HG03060 (cell line): Measurements from ENCODE around the gene ACSF3.

Source experiments
- ATAC-seq: cut with Tn5 transposase; IDR thresholded peaks from one replicate; pipeline ENCODE4 v1.9.1; 2021; ENCODE audit warnings: low read depth, moderate number of reproducible peaks; ENCODE audit not compliant: unreplicated experiment

The ACSF3 gene

GRCh38 chr16:89195521-89196171 is 102.0 kb downstream of the ACSF3 start:
- no peak for ATAC-seq

DNA sequence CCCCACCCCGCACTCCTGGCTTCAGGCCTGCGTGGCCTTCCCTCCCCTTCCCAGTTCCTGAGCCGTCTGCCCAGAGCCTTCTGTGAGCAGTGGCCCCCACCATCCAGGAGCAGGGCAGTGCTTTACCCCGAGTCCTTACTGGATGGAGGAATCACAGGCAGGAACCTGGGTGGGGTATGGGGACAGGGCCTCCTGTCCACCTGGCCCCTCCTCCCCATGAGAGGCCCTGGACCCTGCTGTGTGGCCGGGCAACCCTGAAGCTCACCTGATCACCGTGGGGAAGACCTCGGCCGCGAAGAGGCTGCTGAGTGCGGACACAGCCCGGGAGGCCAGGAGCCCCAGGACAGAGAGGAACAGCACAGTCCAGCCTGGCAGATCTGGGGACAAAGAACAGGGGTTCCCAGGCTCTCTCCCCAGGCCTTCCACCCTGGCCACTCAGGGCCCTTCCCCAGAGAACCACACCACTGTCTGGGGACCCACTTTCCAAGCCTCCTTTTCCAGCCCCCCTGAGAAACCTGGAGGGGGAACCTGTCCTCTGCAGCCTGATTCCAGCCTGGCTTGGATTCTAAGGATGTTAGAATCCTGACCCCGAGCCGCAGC is 103.5 kb downstream of the ACSF3 start:
- ATAC-seq = no peak

DNA sequence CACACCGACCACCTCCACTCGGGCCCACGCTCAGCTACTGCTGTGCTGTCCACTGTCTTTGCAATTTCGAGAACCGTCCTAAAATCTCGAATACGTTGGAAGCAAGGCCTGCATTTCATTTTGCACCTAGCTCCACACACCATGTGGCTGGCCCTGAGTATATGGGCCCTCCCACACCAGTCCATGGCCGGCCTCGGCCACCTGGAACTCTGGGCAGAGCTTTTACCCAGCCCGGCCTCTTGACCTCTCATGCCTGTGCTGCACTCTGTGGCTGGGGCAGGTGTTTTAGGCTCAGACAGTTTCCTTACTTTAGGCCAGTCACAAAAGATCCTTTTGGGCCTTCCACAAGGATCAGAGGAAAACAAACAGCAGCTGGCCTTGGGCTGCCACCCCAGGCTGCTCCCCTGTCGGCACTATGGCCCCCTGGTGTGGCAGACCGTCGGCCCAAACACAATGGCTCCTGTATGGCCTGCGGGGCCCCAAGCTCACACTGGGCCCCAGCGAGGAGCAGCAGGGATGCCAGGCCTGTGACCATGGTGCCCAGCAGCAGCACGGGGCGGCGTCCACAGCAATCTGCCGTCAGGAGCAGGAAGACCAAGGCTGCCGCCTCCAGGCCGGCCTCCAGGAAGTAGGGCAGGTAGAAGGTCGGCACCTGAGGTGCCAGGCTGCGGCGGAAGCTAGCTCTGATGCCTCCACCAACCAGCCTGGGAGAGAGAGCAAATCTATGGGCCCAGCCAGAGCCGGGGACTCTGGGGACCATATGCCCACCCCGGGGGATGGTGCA is 104.2 kb downstream of the ACSF3 start:
- ATAC-seq = no peak

DNA sequence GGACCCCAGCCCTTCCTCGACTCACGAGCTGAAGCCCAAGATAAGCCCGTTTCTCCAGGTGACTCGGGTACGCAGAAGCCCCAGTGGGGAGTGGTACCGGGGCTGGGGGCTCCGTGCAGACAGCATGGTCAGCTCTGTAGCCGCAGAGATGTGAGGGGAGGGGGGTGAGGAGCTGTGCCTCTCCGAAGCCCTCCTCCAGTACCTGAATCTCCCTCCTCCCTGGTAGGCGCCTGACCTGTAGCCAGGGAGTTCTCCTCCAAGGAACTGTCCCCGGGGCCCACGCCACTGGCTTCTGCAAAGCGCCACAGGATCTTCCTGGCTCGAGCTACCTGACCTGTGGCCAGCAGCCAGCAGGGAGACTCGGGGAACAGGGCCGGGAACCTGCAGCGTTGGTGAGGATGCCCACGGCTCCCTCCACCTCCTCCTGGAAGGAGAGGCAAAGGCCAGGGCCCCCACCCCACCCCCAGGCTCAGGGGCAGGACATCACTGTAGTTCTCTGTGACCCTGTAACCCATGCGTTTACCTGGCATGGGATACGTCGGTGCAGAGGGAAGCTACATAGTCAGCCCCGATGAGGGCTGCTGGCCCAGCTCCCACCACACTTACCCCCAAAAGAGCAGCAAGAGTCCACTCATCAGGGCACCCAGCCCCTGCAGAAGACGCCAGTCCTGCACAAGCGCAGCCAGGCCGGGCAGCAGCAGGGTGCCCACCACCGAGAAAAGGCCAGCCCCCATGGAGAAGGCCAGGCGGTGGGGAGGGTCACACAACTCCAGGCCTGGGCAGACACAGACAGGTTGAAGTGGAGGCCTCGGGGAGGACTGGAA is 105.0 kb downstream of the ACSF3 start:
- no peak for ATAC-seq

GRCh38 chr16:89199241-89200123 is 105.8 kb downstream of the ACSF3 start:
- no peak for ATAC-seq

- ATAC-seq = no peak
Measured at GRCh38 chr16:89200124-89200849, 106.6 kb downstream of the ACSF3 start, which contains the start of gene SLC22A31. Gene SLC22A31, minus strand, starts transcription at chr16:89200537. Its CDS starts 36 bp downstream, at chr16:89200501.

GRCh38 chr16:89200850-89201411 is 107.3 kb downstream of the ACSF3 start:
- no peak for ATAC-seq

DNA sequence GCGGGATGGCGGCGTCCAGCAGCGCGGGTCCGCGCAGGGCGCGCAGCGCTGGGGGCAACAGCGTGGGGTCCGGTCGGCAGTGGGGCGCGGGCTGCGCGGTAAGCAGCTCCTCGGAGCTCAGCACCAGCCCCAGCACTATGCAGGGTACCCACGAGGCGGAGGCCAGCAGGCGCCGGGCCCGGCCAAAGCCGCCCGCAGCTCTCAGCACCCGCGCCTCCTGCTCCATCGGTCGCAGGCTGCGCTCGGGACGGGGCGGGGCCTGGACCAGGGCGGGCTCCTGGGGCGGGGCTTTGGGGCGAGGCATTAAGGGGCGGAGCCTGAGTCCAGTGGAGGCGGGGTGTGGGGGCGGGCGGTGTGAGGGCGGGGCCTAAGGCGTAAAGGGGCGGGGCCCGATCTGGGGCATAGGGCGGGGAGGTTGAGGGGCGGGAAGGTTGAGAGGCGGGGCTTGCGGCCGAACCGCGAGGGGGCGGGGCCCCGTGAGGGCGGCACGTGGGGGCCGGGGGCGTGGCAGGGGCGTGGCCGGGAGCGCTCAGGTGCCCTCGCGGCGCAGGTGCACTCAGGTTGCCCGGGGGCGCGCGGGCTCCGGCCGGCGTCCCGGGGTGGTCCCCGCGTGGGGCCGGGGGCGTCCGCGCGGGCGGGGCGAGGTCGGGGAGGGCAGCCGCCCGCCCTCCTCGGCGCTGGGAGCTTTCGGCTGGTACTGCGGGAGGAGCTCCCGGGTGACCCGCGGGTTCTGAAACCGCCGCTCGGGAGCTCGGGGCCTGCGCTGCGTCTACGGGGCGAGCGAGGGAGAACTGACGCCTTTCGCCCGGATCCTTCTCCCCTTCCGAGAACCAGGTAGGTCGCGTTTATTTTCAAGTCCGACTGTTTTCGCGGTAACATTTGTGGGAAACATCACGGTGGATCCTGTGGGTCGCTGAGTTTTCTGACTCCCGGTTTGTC is 108.1 kb downstream of the ACSF3 start:
- ATAC-seq = no peak

DNA sequence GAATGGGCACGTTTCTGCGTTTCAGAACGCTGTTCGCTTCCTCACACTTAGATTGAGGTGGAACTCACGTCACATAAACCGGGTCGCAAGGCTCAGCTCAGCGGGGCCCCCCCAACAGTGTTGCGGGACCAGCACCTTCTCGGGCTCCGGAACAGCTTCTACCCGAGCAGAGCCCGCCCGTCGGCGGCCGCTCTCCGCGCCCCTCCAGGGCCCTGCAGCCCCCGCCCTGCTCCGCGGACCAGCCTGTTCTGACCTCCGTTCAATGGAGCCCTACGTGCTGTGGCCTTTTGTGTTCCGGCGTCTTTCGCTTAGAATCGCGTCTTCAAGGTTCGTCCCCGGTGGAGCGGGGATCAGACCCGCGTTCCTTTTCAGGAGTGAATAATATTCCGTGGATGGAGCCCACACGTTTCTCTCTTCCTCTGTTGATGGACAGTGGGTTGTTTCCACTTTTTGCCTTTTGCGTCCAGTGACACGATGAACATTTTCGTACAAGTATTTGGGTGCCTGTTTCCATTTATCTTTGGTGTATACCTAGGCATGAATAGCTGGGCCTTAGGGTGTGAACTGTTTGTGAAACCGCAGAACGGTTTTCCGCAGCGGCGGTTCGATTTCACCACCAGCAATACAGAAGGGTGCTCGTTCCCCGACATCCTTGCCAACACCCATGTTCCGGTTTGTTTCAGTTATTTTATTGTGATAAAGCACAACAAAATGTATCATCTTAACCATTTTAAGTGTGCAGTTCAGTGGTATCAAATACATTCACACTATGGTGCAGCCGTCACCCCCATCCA is 109.0 kb downstream of the ACSF3 start:
- no peak for ATAC-seq
